ENCODE data around the gene DCHS1.

DCHS1 gene

GRCh38 chr11:6587360-6587953 is 68.2 kb downstream of the DCHS1 start:
- no peak for DNase-seq

- DNase-seq = no peak
Measured at GRCh38 chr11:6586434-6587359, 68.9 kb downstream of the DCHS1 start.

- DNase-seq = no peak
Measured at GRCh38 chr11:6584528-6584927, 71.1 kb downstream of the DCHS1 start.

- no peak for DNase-seq
Measured at GRCh38 chr11:6583584-6583983, 72.0 kb downstream of the DCHS1 start.

GRCh38 chr11:6579681-6580080 is 75.9 kb downstream of the DCHS1 start:
- no peak for DNase-seq

- no peak for DNase-seq
Measured at GRCh38 chr11:6578134-6578533, 77.5 kb downstream of the DCHS1 start.

GRCh38 chr11:6576471-6577373 is 78.9 kb downstream of the DCHS1 start:
- no peak for DNase-seq

GRCh38 chr11:6574816-6575715 is 80.5 kb downstream of the DCHS1 start:
- DNase-seq = no peak

- no peak for DNase-seq
Measured at GRCh38 chr11:6572215-6572614, 83.4 kb downstream of the DCHS1 start.

- no peak for DNase-seq
Measured at GRCh38 chr11:6571434-6572008, 84.1 kb downstream of the DCHS1 start.

Data from NCI-H1048 (cell line).